CD14-positive monocyte (primary cell): ENCODE results near the gene COL11A1. TPM values are rescaled to one million over a fixed set of nuclear protein-coding genes. Genes with fewer than 3 reads are reported as not detected.

Experiments used
- DNase-seq, 3 donors: peaks; one replicate each; pipeline ENCODE4 v3.0.0-alpha.2; 2011 to 2022
- H2AFZ ChIP-seq: 2 replicates; pipeline ENCODE4 v1.6.0; 2012; ENCODE audit warnings: mild to moderate bottlenecking, low read depth, low read length, inconsistent platforms; ENCODE audit not compliant: insufficient read depth, poor library complexity, severe bottlenecking
- H3K27ac ChIP-seq, 2 donors: 1 replicate in 1 of 2; 2 replicates in 1 of 2; pipeline ENCODE4 v1.5.1; 2012 to 2013; ENCODE audit warnings: low read length in 2 of 2, control low read depth in 1 of 2, inconsistent platforms in 1 of 2, low read depth in 1 of 2, mild to moderate bottlenecking in 1 of 2
- H3K27me3 ChIP-seq, 2 donors: one replicate each; pipeline versions ENCODE4 v1.6.0 to v1.6.1; 2011 to 2013; ENCODE audit warnings: low read length in 2 of 2; ENCODE audit not compliant: control insufficient read depth in 2 of 2, insufficient read depth in 2 of 2
- H3K36me3 ChIP-seq, 2 donors: replicated peaks in 1 of 2; 1 replicate in 1 of 2; 2 replicates in 1 of 2; pipeline versions ENCODE4 v1.5.1 to v1.6.1; 2012 to 2013; ENCODE audit warnings: low read length in 2 of 2, control low read depth in 1 of 2, inconsistent platforms in 1 of 2, mild to moderate bottlenecking in 1 of 2; ENCODE audit not compliant: insufficient read depth in 2 of 2, control insufficient read depth in 1 of 2
- H3K4me1 ChIP-seq, 2 donors: 1 replicate in 1 of 2; 2 replicates in 1 of 2; pipeline versions ENCODE4 v1.5.1 to v1.6.1; 2012 to 2013; ENCODE audit warnings: low read length in 2 of 2, control low read depth in 1 of 2, inconsistent platforms in 1 of 2, mild to moderate bottlenecking in 1 of 2, moderate library complexity in 1 of 2; ENCODE audit not compliant: insufficient read depth in 2 of 2, control insufficient read depth in 1 of 2
- H3K4me2 ChIP-seq: replicated peaks from 2 replicates; pipeline ENCODE3; 2012; ENCODE audit warnings: low read length, moderate library complexity, mild to moderate bottlenecking; ENCODE audit not compliant: poor library complexity, severe bottlenecking; ENCODE audit errors: extremely low read depth
- H3K4me3 ChIP-seq, 3 experiments: fragments of 200-600 bp in 1 of 3; sonication (generic) in 1 of 3; replicated peaks in 1 of 3; 1 replicate in 2 of 3; 2 replicates in 1 of 3; pipeline ENCODE4 v1.5.1; 2011 to 2013; ENCODE audit warnings: low read length in 3 of 3, mild to moderate bottlenecking in 3 of 3, control low read depth in 2 of 3, low read depth in 2 of 3, inconsistent platforms in 1 of 3, moderate library complexity in 1 of 3
- H3K79me2 ChIP-seq: 2 replicates; pipeline ENCODE4 v1.6.0; 2012; ENCODE audit warnings: mild to moderate bottlenecking, control low read depth, inconsistent platforms, low read length, moderate library complexity; ENCODE audit not compliant: insufficient read depth
- H3K9ac ChIP-seq: 2 replicates; pipeline ENCODE4 v1.6.0; 2017; ENCODE audit warnings: low read length, mild to moderate bottlenecking; ENCODE audit not compliant: insufficient read depth, poor library complexity, severe bottlenecking
- H3K9me3 ChIP-seq, 2 donors: replicated peaks in 1 of 2; 1 replicate in 1 of 2; 2 replicates in 1 of 2; pipeline versions ENCODE4 v1.5.1 to v1.6.1; 2012 to 2013; ENCODE audit warnings: low read length in 2 of 2, control low read depth in 1 of 2; ENCODE audit not compliant: control insufficient read depth in 1 of 2, insufficient read depth in 1 of 2
- H4K20me1 ChIP-seq: 2 replicates; pipeline ENCODE4 v1.6.0; 2012; ENCODE audit warnings: mild to moderate bottlenecking, low read length, control low read depth, moderate library complexity; ENCODE audit not compliant: insufficient read depth
- H3K27ac Mint-ChIP-seq, 7 donors: one replicate each; pipeline ENCODE4 v1.8.0; 2020; ENCODE audit warnings: mild to moderate bottlenecking in 7 of 7, mixed read lengths in 7 of 7, moderate library complexity in 6 of 7, inconsistent platforms in 2 of 7
- H3K27me3 Mint-ChIP-seq, 3 donors: one replicate each; pipeline ENCODE4 v1.8.0; 2021 to 2022; ENCODE audit warnings: low read depth in 3 of 3, mild to moderate bottlenecking in 3 of 3, mixed read lengths in 3 of 3, moderate library complexity in 3 of 3, inconsistent platforms in 1 of 3
- H3K36me3 Mint-ChIP-seq, 2 donors: one replicate each; pipeline ENCODE4 v1.8.0; 2020; ENCODE audit warnings: mixed read lengths in 2 of 2, inconsistent platforms in 1 of 2, mild to moderate bottlenecking in 1 of 2
- H3K4me1 Mint-ChIP-seq: one replicate; pipeline ENCODE4 v1.8.0; 2020; ENCODE audit warnings: mild to moderate bottlenecking, mixed read lengths
- H3K4me3 Mint-ChIP-seq, 2 donors: one replicate each; pipeline ENCODE4 v1.8.0; 2020; ENCODE audit warnings: mild to moderate bottlenecking in 2 of 2, mixed read lengths in 2 of 2, moderate library complexity in 1 of 2
- H3K9me3 Mint-ChIP-seq, 7 donors: one replicate each; pipeline ENCODE4 v1.8.0; 2020 to 2022; ENCODE audit warnings: mixed read lengths in 7 of 7, mild to moderate bottlenecking in 6 of 7, moderate library complexity in 6 of 7, inconsistent platforms in 2 of 7
- WGBS: methylation state at CpG from one replicate; pipeline ENCODE4 v1.1.5; 2013; ENCODE audit warnings: missing lambda C conversion rate; ENCODE audit not compliant: insufficient coverage; 5-methylcytosine and 5-hydroxymethylcytosine counted together
- intact Hi-C, 2 donors: fragments of 100-400 bp; cut with micrococcal nuclease; formaldehyde crosslinking; loops; one replicate each; pipeline versions ENCODE4 v1.15.0 to v1.15.1; 2023
- polyA plus RNA-seq, 3 donors: library from polyadenylated mRNA; depleted of rRNA in 1 of 3; unstranded in 2 of 3; stranded (reverse) in 1 of 3; fragments of 300-500 nt in 2 of 3; fragments of >200 nt in 1 of 3; fragmentation: Illumina TruSeq in 2 of 3; gene quantifications; 1 replicate in 2 of 3; 2 replicates in 1 of 3; pipeline ENCODE4 v1.2.3, GENCODE V29; 2012 to 2021
- TF ChIP-seq, protein P1 (sequence below): fragments of 200-600 bp; IDR thresholded peaks from one replicate; pipeline ENCODE4 v1.8.0; 2022; ENCODE audit warnings: antibody characterized with exemption, mild to moderate bottlenecking

The COL11A1 gene
- polyA plus RNA-seq, 3 donors = not detected

DNA sequence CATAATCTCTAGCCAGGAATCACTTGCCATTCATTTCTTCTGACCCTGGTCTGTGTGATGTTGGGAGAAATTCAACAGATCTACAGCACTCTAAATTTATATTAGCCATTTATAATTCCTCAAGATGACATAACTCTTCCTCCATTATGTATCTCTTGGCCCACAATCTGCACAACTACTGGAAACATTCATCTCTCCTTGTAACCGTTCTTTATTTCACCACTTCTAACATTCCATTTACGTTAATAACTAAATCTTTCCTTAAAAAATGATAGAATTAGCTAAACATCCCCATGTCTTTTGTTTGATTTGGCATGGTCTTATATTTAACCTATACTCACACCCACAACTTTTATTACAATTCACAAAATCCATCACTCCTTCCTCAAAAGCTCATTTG, 166.0 kb downstream of the COL11A1 start:
- Histone ChIP-seq H3K4me1 (no peaks in the 10 kb centered on the region), H3K4me2 (no peak overlapping the region), H3K27me3 (no peaks in the 10 kb centered on the region), H2AFZ (no peak overlapping the region), H3K9me3 (no peaks in the 10 kb centered on the region), H3K79me2 (no peaks in the 10 kb centered on the region), H3K4me3 (no peak overlapping the region), H4K20me1 (no peaks in the 10 kb centered on the region), H3K36me3 (no peaks in the 10 kb centered on the region), H3K27ac (no peak overlapping the region), H3K9ac (no peak overlapping the region)
- Mint-ChIP-seq H3K27ac (no peak overlapping the region), H3K4me1 (no peaks in the 10 kb centered on the region), H3K27me3 (no peaks in the 10 kb centered on the region), H3K36me3 (no peaks in the 10 kb centered on the region), H3K4me3 (no peak overlapping the region), H3K9me3 (peaks cover 0 to 3% (median 0%) of the 10 kb centered on the region in 7 donors)
- no CpG with 5 or more reads among the region's 2 CpGs for WGBS
- intact Hi-C loops = no loop called here
- DNase-seq = no peak
- TF ChIP-seq, protein P1, sequence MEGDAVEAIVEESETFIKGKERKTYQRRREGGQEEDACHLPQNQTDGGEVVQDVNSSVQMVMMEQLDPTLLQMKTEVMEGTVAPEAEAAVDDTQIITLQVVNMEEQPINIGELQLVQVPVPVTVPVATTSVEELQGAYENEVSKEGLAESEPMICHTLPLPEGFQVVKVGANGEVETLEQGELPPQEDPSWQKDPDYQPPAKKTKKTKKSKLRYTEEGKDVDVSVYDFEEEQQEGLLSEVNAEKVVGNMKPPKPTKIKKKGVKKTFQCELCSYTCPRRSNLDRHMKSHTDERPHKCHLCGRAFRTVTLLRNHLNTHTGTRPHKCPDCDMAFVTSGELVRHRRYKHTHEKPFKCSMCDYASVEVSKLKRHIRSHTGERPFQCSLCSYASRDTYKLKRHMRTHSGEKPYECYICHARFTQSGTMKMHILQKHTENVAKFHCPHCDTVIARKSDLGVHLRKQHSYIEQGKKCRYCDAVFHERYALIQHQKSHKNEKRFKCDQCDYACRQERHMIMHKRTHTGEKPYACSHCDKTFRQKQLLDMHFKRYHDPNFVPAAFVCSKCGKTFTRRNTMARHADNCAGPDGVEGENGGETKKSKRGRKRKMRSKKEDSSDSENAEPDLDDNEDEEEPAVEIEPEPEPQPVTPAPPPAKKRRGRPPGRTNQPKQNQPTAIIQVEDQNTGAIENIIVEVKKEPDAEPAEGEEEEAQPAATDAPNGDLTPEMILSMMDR = no peak

DNA sequence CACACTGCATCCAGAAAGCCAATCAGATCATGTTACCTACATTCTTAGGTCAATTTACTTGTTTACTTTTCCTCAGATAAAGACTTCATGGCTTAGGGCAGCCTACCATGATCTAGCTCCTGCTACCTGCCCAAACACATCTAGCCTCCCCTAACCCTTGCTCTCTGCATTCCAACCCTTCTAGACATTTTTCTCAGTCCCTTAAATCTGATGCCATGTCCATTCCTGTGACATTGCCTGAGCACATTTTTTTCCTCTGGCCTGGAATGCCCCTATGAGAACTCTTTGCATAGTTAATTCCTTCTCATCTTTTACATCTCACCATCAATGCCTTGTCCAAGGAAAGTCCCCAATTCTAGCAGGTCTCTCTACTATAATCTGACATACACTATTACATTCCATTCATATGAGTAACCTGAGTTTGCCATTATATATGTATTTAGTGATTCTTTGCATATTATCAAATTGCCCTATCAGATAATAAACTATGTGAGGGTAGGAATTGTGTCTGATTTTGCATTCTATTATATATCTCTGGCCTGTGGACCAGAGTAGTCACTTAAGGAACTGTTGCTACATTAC, 166.9 kb downstream of the COL11A1 start:
- Mint-ChIP-seq H3K4me1 (no peaks in the 10 kb centered on the region), H3K9me3 (peaks cover 0 to 3% (median 0%) of the 10 kb centered on the region in 7 donors), H3K27ac (no peak overlapping the region), H3K27me3 (no peaks in the 10 kb centered on the region), H3K4me3 (no peak overlapping the region), H3K36me3 (no peaks in the 10 kb centered on the region)
- TF ChIP-seq, protein P1 = no peak
- no peak overlapping the region for H3K9ac ChIP-seq
- no peak overlapping the region for H2AFZ ChIP-seq
- H4K20me1 ChIP-seq = no peaks in the 10 kb centered on the region
- intact Hi-C loops = no loop called here
- H3K4me2 ChIP-seq = no peak overlapping the region
- no peak overlapping the region for H3K4me3 ChIP-seq
- no peaks in the 10 kb centered on the region for H3K4me1 ChIP-seq
- DNase-seq = no peak
- H3K36me3 ChIP-seq = no peaks in the 10 kb centered on the region
- H3K27me3 ChIP-seq = no peaks in the 10 kb centered on the region
- no peaks in the 10 kb centered on the region for H3K79me2 ChIP-seq
- no peaks in the 10 kb centered on the region for H3K9me3 ChIP-seq
- H3K27ac ChIP-seq = no peak overlapping the region
